ENCODE measurements around the gene METTL13. TPM values are rescaled to one million over a fixed set of nuclear protein-coding genes. Genes with fewer than 3 reads are reported as not detected.

METTL13 gene, protein sequence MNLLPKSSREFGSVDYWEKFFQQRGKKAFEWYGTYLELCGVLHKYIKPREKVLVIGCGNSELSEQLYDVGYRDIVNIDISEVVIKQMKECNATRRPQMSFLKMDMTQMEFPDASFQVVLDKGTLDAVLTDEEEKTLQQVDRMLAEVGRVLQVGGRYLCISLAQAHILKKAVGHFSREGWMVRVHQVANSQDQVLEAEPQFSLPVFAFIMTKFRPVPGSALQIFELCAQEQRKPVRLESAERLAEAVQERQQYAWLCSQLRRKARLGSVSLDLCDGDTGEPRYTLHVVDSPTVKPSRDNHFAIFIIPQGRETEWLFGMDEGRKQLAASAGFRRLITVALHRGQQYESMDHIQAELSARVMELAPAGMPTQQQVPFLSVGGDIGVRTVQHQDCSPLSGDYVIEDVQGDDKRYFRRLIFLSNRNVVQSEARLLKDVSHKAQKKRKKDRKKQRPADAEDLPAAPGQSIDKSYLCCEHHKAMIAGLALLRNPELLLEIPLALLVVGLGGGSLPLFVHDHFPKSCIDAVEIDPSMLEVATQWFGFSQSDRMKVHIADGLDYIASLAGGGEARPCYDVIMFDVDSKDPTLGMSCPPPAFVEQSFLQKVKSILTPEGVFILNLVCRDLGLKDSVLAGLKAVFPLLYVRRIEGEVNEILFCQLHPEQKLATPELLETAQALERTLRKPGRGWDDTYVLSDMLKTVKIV
- total RNA-seq (2022; extraction: Qiagen RNA extraction; ENCODE audit: low read depth): 30.3 to 49.1 TPM (median 45.0 TPM) in 5 replicates

DNA sequence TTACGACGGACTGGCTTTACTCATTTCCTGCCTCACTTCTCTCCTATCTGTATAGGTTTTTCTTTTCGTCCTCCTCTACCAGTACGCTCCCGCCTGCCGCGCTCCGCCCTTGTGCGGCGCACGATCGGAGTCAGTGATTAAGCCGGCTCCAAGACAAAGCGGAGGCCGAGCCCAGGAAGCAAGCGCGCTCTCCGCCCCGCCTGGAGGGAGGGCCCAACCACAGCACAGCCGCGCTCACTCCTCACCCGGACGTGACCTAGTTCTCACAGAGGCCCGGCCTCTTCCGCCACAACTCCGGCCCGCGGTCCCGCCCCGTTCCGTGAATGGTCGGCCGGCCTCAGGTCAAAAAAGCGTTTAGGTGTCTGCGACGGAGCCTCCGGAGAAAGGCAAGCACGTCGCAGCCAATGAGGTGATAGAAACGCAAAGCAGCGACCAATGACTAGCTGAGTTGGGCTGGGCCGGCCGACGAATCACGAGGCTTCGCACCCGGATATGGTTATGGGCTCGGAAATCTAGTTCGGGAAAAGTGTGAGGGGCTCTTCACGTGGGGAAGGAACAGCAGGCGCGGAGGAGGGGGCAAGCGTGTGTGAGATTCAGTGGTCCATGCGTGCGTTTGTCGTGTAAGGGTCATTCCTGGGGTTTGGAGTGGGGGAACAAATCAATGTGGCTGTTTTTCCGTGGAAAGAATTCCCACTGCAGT is at the start of gene METTL13:
TSS of gene METTL13 (plus strand) at position 485 of the 700 bp plus-strand sequence. CDS start 308 bp downstream, outside the sequence.

DNA sequence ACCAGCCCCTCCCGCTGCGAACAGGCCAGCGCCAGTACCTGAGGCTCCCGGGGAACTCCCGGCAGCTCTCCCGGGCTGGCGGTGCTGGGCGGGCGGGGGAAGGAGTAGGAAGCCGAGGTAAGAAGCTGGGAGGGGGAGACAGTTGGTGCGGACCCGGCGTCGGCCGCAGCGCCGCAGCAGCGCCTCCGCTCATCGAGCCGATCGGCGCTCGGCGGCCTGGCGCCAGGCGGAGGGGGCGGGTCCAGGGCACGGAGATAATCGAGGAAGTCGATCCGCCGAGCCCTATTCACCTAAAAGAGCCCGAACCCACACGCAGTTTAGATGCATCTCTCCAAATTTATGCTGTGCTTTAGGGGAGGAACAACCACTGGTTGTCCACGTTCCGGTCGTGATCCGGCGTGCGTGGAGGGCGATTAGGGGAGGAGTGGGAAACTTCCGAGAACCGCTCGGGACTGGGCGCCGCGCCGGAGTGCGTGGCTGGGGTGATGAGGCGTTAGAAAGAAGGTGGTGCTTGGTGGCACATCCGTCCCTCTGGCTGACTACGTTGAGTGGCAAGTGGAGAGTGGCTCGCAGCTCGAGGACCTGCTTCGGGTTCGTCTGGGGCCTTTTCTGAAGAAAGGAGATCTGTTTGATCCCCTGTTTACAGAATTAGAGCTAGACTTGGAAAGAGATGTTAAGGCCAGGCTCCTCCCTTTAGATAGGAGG is 39.4 kb upstream of the METTL13 start, which contains the start of gene VAMP4:
TSS of gene VAMP4 (minus strand) at position 194 of the 705 bp plus-strand sequence. CDS start 3,651 bp downstream, outside the sequence.

DNA sequence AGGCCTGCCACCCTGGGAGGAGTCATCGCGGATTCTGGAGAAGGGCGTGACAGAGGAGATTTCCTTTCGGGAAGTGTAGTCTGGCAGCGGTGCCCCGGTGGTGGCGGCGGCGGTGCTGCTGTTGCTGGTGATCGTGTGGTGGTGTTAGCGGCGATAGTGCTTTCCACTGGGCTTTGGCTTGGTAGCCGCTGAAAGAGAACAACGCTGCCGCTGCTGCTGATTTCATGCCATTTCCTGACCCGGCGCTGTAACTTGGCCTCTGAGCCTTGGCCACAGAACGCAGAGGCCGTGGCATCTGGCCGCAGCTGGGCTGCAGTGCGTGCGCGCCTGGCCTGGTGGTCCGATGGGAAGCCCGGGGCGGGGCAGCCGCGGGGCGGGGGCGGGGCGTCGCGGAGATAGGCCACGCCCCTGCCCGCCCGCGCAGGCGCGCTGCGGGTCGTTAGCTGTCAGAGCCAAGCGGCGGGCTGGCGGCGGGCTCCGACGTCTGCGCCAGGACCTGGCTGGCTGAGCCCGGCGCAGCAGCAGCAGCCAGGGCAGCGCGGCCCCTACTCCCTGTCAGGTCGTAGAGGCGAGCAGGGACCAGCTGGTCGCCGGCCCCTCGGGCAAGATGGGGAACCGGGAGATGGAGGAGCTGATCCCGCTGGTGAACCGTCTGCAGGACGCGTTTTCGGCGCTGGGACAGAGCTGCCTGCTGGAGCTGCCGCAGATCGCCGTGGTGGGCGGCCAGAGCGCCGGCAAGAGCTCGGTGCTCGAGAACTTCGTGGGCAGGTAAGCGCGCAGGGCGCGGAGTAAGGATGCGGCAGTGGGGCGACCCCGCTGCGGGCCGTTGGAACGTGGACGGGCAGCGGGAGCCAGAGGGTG is 59.8 kb downstream of the METTL13 start, which contains the start of gene DNM3:
TSS of gene DNM3 (plus strand) at position 449 of the 861 bp plus-strand sequence. CDS start at position 608, 159 bp downstream.

Other genes with a start within 250 kb of the METTL13 start
- not detected in 5 replicates for gene MYOCOS, start 159.4 kb upstream of the METTL13 start, total RNA-seq (2022; extraction: Qiagen RNA extraction; ENCODE audit: low read depth)
- gene MYOC, start 129.0 kb upstream of the METTL13 start, total RNA-seq (2022; extraction: Qiagen RNA extraction; ENCODE audit: low read depth): 0.06 TPM in 1 of 5 replicates, not detected in the others
- 4.0 to 5.7 TPM (median 4.7 TPM) in 5 replicates for gene VAMP4, start 39.6 kb upstream of the METTL13 start, total RNA-seq (2022; extraction: Qiagen RNA extraction; ENCODE audit: low read depth)
- gene DNM3, start 59.8 kb downstream of the METTL13 start, total RNA-seq (2022; extraction: Qiagen RNA extraction; ENCODE audit: low read depth): 0.15 to 0.79 TPM (median 0.51 TPM) in 5 replicates

Data from A549 treated with ZK216348 at 1 μM for 4 hours (cell line).